Endothelial cell of umbilical vein (primary cell): ENCODE data around the gene KLHL35. TPM values are rescaled to one million over a fixed set of nuclear protein-coding genes. Genes with fewer than 3 reads are reported as not detected.

Experiments used
- BruUV-seq: library from RNA; stranded (reverse); fragments of 400-500 nt; replicated peaks from 2 replicates; lab custom pipeline; 2021; lab: Mats Ljungman, UMichigan
- CTCF ChIA-PET: fragments of 300-600, 350-600 bp; sonication (Branson Sonifier 250); formaldehyde crosslinking; loops from one replicate; lab custom pipeline; 2021; ENCODE audit warnings: antibody characterized with exemption, inconsistent platforms; lab: Charles Lee
- POLR2A ChIA-PET: fragments of 300-600, 350-600 bp; sonication (Branson Sonifier 250); formaldehyde crosslinking; loops from one replicate; lab custom pipeline; 2021; ENCODE audit warnings: antibody characterized with exemption, inconsistent platforms; lab: Charles Lee
- DNase-seq: peaks from one replicate; pipeline ENCODE4 v3.0.0-alpha.2; 2011; ENCODE audit warnings: low read depth, low spot score
- FAIRE-seq: peaks from 2 replicates; lab custom pipeline; 2011; peaks lifted over from hg19 to GRCh38; lab: Jason Lieb, UNC
- H2AFZ ChIP-seq: 2 replicates; pipeline ENCODE4 v1.6.0; 2012; ENCODE audit warnings: low read depth, low read length, control low read depth, inconsistent platforms
- H3K27ac ChIP-seq: 2 replicates; pipeline ENCODE4 v1.5.1; 2011; ENCODE audit warnings: low read depth, mild to moderate bottlenecking, control low read depth, low read length, moderate library complexity; ENCODE audit not compliant: insufficient read depth
- H3K27me3 ChIP-seq, 2 experiments: 2 replicates each; pipeline versions ENCODE4 v1.6.0 to v1.6.1; 2011; ENCODE audit warnings: low read length in 2 of 2, mixed read lengths in 1 of 2; ENCODE audit not compliant: control insufficient read depth in 2 of 2, insufficient read depth in 2 of 2
- H3K36me3 ChIP-seq, 2 experiments: 2 replicates in 1 of 2; 3 replicates in 1 of 2; pipeline ENCODE4 v1.5.1; 2011; ENCODE audit warnings: low read length in 2 of 2, mild to moderate bottlenecking in 1 of 2, moderate library complexity in 1 of 2; ENCODE audit not compliant: control insufficient read depth in 2 of 2, insufficient read depth in 2 of 2; ENCODE audit errors: extremely low read depth in 1 of 2
- H3K4me1 ChIP-seq: 3 replicates; pipeline ENCODE4 v1.5.1; 2011; ENCODE audit warnings: mild to moderate bottlenecking, low read length; ENCODE audit not compliant: control insufficient read depth, insufficient read depth; ENCODE audit errors: extremely low read depth
- H3K4me2 ChIP-seq: 2 replicates; pipeline ENCODE4 v1.6.1; 2011; ENCODE audit warnings: low read length, control low read depth, mixed read lengths; ENCODE audit not compliant: insufficient read depth
- H3K4me3 ChIP-seq, 3 experiments: fragments of 200-600 bp in 1 of 3; sonication (generic), shearing (Covaris generic) in 1 of 3; replicated peaks in 1 of 3; 2 replicates each; pipeline ENCODE4 v1.5.1; 2011 to 2016; ENCODE audit warnings: control low read depth in 3 of 3, low read length in 3 of 3, mild to moderate bottlenecking in 2 of 3, inconsistent platforms in 1 of 3, low read depth in 1 of 3, moderate library complexity in 1 of 3; ENCODE audit not compliant: insufficient read depth in 1 of 3
- H3K79me2 ChIP-seq: 2 replicates; pipeline ENCODE4 v1.6.0; 2012; ENCODE audit warnings: low read length, inconsistent platforms; ENCODE audit not compliant: control insufficient read depth, insufficient read depth
- H3K9ac ChIP-seq: replicated peaks from 2 replicates; pipeline ENCODE3; 2011; ENCODE audit warnings: low read length, control low read depth; ENCODE audit not compliant: insufficient read depth; ENCODE audit errors: extremely low read depth
- H3K9me1 ChIP-seq: replicated peaks from 3 replicates; pipeline ENCODE4 v1.6.0; 2011; ENCODE audit warnings: mild to moderate bottlenecking, low read length; ENCODE audit not compliant: control insufficient read depth, insufficient read depth; ENCODE audit errors: extremely low read depth
- H3K9me3 ChIP-seq: replicated peaks from 2 replicates; pipeline ENCODE4 v1.5.1; 2012; ENCODE audit warnings: low read length, inconsistent platforms; ENCODE audit not compliant: control insufficient read depth, insufficient read depth
- H4K20me1 ChIP-seq: replicated peaks from 2 replicates; pipeline ENCODE3; 2011; ENCODE audit warnings: mild to moderate bottlenecking, low read length; ENCODE audit not compliant: control insufficient read depth, insufficient read depth; ENCODE audit errors: extremely low read depth
- EZH2 ChIP-seq: IDR thresholded peaks from 2 replicates; pipeline ENCODE4 v1.6.1; 2012; ENCODE audit warnings: borderline replicate concordance, low read depth, mild to moderate bottlenecking, moderate library complexity, low read length, inconsistent platforms; ENCODE audit not compliant: severe bottlenecking
- FOS ChIP-seq: IDR thresholded peaks from 2 replicates; pipeline ENCODE4 v1.6.1; 2011; ENCODE audit warnings: mild to moderate bottlenecking, low read length, moderate library complexity, borderline replicate concordance; ENCODE audit not compliant: insufficient read depth
- GATA2 ChIP-seq: IDR thresholded peaks from 2 replicates; pipeline ENCODE4 v1.7.0; 2011; ENCODE audit warnings: low read depth, mild to moderate bottlenecking, moderate library complexity, mixed read lengths, low read length; ENCODE audit not compliant: insufficient read length, insufficient read depth
- JUN ChIP-seq: IDR thresholded peaks from 2 replicates; pipeline ENCODE4 v1.6.1; 2011; ENCODE audit warnings: borderline replicate concordance, low read depth; ENCODE audit not compliant: insufficient read length, insufficient read depth
- MAX ChIP-seq: IDR thresholded peaks from 2 replicates; pipeline ENCODE4 v1.6.1; 2011; ENCODE audit not compliant: insufficient read depth, insufficient read length
- MYC ChIP-seq: IDR thresholded peaks from one replicate; pipeline ENCODE4 v1.6.1; 2011; ENCODE audit warnings: mild to moderate bottlenecking, low read depth, low read length
- POLR2A ChIP-seq: IDR thresholded peaks from 2 replicates; pipeline ENCODE4 v1.6.1; 2012; ENCODE audit warnings: low read depth, mild to moderate bottlenecking, control low read depth, low read length
- POLR2AphosphoS5 ChIP-seq: IDR thresholded peaks from 2 replicates; pipeline ENCODE4 v1.6.1; 2012; ENCODE audit warnings: low read depth, mild to moderate bottlenecking, control low read depth, low read length, moderate library complexity; ENCODE audit not compliant: insufficient read depth
- dilution Hi-C: fragments of 300-500 bp; cut with MboI; formaldehyde crosslinking; loops from one replicate; pipeline ENCODE4 v1.15.0; 2019; ENCODE audit warnings: low sequenced_read_pairs; ENCODE audit not compliant: extremely low pct_ligation_motif_present
- intact Hi-C: fragments of 100-400 bp; cut with micrococcal nuclease; formaldehyde crosslinking; loops from one replicate; pipeline ENCODE4 v1.10.0; 2022
- polyA plus RNA-seq, 4 experiments: library from polyadenylated mRNA; depleted of rRNA in 3 of 4; stranded (reverse) in 3 of 4; unstranded in 1 of 4; fragments of >200 nt; gene quantifications; 2 replicates each; pipeline versions ENCODE4 v1.2.1 to v1.2.3, GENCODE V29; 2011 to 2012; ENCODE audit warnings: missing spikeins in 1 of 4
- total RNA-seq: library from RNA; stranded (reverse); gene quantifications from 2 replicates; pipeline ENCODE4 v1.2.3, GENCODE V29; 2021
- TF ChIP-seq, protein P1 (sequence below), 2 donors: IDR thresholded peaks; 1 replicate in 1 of 2; 2 replicates in 1 of 2; pipeline ENCODE4 v1.5.1; 2011; ENCODE audit warnings: low read length in 2 of 2, mild to moderate bottlenecking in 2 of 2, moderate library complexity in 2 of 2, control low read depth in 1 of 2, inconsistent platforms in 1 of 2, low read depth in 1 of 2; ENCODE audit not compliant: insufficient read depth in 1 of 2; ENCODE audit errors: extremely low read depth in 1 of 2

KLHL35 gene
- total and polyA plus RNA-seq, 2 donors (not counting 3 experiments of a cell fraction or from before 2014, with no cell fraction given), result 0.97 to 2.3 TPM

DNA sequence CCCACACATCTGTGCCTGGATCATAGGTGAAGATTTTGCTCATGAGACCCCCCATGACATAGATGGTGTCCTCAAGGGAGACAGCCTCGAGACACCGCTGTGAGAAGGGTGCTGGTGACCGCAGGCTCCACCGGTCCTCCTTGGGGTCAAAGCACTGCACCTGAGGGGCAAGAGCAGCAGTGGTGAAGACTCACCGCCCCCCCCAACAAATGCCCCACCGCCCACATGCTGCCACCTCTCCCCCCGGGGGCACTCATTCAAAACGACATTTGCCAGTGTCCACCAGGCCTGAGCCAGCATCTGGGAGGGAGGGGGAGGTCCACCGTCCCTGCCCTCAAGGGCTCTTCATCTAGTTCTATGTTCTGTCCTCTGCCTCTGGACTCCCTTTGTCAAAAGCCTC lies 9.3 kb downstream of the KLHL35 start:
- Histone ChIP-seq H3K36me3 (peaks cover 0 to 6% of the 10 kb centered on the region in 2 experiments), H3K9ac (no peak overlapping the region), H2AFZ (no peak overlapping the region), H3K9me3 (no peaks in the 10 kb centered on the region), H4K20me1 (no peaks in the 10 kb centered on the region), H3K4me3 (no peak overlapping the region), H3K27ac (no peak overlapping the region), H3K4me2 (no peak overlapping the region), H3K27me3 (no peaks in the 10 kb centered on the region), H3K79me2 (no peaks in the 10 kb centered on the region), H3K9me1 (no peaks in the 10 kb centered on the region), H3K4me1 (peaks cover 14% of the 10 kb centered on the region)
- TF ChIP-seq POLR2AphosphoS5 (no peak), MAX (no peak), FOS (no peak), JUN (no peak), POLR2A (no peak), EZH2 (no peak), MYC (no peak), GATA2 (no peak)
- TF ChIP-seq, protein P1, sequence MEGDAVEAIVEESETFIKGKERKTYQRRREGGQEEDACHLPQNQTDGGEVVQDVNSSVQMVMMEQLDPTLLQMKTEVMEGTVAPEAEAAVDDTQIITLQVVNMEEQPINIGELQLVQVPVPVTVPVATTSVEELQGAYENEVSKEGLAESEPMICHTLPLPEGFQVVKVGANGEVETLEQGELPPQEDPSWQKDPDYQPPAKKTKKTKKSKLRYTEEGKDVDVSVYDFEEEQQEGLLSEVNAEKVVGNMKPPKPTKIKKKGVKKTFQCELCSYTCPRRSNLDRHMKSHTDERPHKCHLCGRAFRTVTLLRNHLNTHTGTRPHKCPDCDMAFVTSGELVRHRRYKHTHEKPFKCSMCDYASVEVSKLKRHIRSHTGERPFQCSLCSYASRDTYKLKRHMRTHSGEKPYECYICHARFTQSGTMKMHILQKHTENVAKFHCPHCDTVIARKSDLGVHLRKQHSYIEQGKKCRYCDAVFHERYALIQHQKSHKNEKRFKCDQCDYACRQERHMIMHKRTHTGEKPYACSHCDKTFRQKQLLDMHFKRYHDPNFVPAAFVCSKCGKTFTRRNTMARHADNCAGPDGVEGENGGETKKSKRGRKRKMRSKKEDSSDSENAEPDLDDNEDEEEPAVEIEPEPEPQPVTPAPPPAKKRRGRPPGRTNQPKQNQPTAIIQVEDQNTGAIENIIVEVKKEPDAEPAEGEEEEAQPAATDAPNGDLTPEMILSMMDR (IDR thresholded peaks at IDR 0.05; ENCODE audit: extremely low read depth in 1 of 2, insufficient read depth in 1 of 2, low read depth in 1 of 2, low read length in 2 of 2), result no peak
- DNase-seq (no peak), FAIRE-seq (no peak)
- BruUV-seq, result no TSS peak
- CTCF ChIA-PET, result interaction anchor here (0.8 kb wide), 1 partner anchor 16 kb away, joined by 3 read pairs; no protein-coding TSS in a partner anchor
- dilution Hi-C loops (no loop called here), intact Hi-C loops (no loop called here)
- POLR2A ChIA-PET, result no interaction called here
